ENCODE results near the gene SH3RF3.

DNA sequence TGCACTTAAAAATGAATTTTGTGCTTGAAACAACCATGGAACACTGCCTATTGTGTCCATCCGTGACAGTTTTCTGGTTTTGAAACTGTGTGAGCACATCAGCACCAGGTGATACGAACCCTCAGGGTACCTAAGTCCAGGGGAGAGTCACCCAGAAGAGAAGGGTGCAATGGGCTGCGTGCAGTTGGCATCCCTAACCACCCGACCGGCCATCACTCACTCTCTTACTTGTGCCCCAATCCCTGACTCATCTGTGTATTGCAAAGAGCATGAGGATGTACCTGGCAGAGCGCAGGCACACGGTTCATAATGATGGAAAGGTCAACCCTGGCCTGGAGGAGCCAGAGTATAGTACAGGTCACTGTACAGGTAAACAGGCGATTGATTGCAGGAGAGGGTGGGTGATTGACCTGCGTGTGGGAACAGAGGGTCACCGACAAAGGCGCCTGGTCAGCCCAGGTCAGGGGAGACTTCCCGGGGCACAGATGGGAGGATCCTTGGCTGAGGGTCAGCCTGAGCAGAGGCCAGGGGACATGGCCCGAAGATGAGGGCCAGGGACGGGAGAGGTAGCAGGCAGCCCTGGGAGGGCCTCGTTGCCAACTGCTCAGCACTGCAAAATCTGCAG is 324.5 kb downstream of the SH3RF3 start:
- TF ChIP-seq POLR2AphosphoS5 (IDR thresholded peaks at IDR 0.05; ENCODE audit: insufficient read depth in 1 of 2, low read depth in 1 of 2): no peak
- TF ChIP-seq, protein P1, sequence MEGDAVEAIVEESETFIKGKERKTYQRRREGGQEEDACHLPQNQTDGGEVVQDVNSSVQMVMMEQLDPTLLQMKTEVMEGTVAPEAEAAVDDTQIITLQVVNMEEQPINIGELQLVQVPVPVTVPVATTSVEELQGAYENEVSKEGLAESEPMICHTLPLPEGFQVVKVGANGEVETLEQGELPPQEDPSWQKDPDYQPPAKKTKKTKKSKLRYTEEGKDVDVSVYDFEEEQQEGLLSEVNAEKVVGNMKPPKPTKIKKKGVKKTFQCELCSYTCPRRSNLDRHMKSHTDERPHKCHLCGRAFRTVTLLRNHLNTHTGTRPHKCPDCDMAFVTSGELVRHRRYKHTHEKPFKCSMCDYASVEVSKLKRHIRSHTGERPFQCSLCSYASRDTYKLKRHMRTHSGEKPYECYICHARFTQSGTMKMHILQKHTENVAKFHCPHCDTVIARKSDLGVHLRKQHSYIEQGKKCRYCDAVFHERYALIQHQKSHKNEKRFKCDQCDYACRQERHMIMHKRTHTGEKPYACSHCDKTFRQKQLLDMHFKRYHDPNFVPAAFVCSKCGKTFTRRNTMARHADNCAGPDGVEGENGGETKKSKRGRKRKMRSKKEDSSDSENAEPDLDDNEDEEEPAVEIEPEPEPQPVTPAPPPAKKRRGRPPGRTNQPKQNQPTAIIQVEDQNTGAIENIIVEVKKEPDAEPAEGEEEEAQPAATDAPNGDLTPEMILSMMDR (IDR thresholded peaks at IDR 0.05): no peak

Data from vagina (tissue), 2 donors.